Parathyroid adenoma (tissue), 2 donors: ENCODE measurements around the gene AGBL4.

Experiments used
- H2AFZ ChIP-seq: fragments of 300-600 bp; sonication (generic); one replicate; pipeline ENCODE4 v1.7.0; 2017; ENCODE audit warnings: antibody characterized with exemption, mild to moderate bottlenecking
- H3K27ac ChIP-seq: fragments of 300-600 bp; sonication (generic); one replicate; pipeline ENCODE4 v1.7.0; 2017
- H3K27me3 ChIP-seq: fragments of 300-600 bp; sonication (generic); one replicate; pipeline ENCODE4 v1.7.0; 2017; ENCODE audit warnings: low read length; ENCODE audit not compliant: control insufficient read depth, insufficient read depth
- H3K36me3 ChIP-seq: fragments of 300-600 bp; sonication (generic); one replicate; pipeline ENCODE4 v1.7.0; 2017; ENCODE audit warnings: low read length; ENCODE audit not compliant: control insufficient read depth, insufficient read depth
- H3K4me1 ChIP-seq: fragments of 300-600 bp; sonication (generic); one replicate; pipeline ENCODE4 v1.7.0; 2017; ENCODE audit warnings: control low read depth
- H3K4me2 ChIP-seq: fragments of 300-600 bp; sonication (generic); one replicate; pipeline ENCODE4 v1.7.0; 2017; ENCODE audit warnings: low read length
- H3K4me3 ChIP-seq: fragments of 300-600 bp; sonication (generic); one replicate; pipeline ENCODE4 v1.7.0; 2017; ENCODE audit warnings: low read depth, low read length
- H3K79me2 ChIP-seq: fragments of 300-600 bp; sonication (generic); one replicate; pipeline ENCODE4 v1.7.0; 2017; ENCODE audit warnings: control low read depth
- H3K9ac ChIP-seq: fragments of 300-600 bp; sonication (generic); one replicate; pipeline ENCODE4 v1.7.0; 2017; ENCODE audit warnings: mild to moderate bottlenecking
- H3K9me3 ChIP-seq: fragments of 300-600 bp; sonication (generic); one replicate; pipeline ENCODE4 v1.7.0; 2017; ENCODE audit warnings: low read length; ENCODE audit not compliant: control insufficient read depth
- TF ChIP-seq, protein P1 (sequence below): fragments of 300-600 bp; sonication (generic); IDR thresholded peaks from one replicate; pipeline ENCODE4 v1.7.0; 2017; ENCODE audit warnings: antibody characterized with exemption, mild to moderate bottlenecking
- donor health status: primary hyperparathyroidism.

AGBL4 gene

DNA sequence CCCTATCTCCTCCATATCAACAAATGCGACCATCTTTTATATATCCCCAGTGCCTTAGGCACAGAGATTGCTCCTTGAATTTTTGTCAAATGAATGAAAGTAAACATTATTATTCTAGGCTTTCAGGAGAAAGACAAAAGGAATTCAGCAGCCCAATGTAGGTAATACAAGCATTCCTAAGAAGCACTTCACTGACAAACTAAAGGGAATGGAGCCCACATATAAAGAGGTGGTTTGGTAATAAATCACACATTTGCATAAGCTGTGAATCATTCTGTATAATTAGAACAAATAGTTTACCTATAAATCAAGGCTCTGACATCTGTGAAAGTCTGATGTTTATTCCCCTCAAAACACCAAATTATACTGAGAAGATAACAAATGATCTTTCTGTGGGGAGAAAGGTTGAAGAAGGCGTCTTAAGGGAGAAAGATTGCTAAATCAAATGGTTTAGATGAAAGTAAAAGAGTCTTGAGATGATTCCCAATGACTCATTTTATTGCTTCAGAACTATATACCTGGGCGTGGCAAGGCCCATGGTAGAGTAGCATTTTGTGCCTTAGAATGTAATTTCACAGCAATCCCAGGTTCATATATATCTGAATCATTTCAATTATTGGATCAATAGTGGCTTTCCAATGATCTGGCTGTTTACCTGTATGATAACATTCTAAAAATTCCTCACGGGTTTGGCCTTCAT, 558.1 kb downstream of the AGBL4 start:
- H3K79me2 ChIP-seq: no peaks in the 10 kb centered on the region
- H3K36me3 ChIP-seq: no peaks in the 10 kb centered on the region
- no peaks in the 10 kb centered on the region for H3K9me3 ChIP-seq
- H2AFZ ChIP-seq: no peak overlapping the region
- no peak overlapping the region for H3K4me2 ChIP-seq
- no peaks in the 10 kb centered on the region for H3K4me1 ChIP-seq
- no peak overlapping the region for H3K27ac ChIP-seq
- TF ChIP-seq, protein P1, sequence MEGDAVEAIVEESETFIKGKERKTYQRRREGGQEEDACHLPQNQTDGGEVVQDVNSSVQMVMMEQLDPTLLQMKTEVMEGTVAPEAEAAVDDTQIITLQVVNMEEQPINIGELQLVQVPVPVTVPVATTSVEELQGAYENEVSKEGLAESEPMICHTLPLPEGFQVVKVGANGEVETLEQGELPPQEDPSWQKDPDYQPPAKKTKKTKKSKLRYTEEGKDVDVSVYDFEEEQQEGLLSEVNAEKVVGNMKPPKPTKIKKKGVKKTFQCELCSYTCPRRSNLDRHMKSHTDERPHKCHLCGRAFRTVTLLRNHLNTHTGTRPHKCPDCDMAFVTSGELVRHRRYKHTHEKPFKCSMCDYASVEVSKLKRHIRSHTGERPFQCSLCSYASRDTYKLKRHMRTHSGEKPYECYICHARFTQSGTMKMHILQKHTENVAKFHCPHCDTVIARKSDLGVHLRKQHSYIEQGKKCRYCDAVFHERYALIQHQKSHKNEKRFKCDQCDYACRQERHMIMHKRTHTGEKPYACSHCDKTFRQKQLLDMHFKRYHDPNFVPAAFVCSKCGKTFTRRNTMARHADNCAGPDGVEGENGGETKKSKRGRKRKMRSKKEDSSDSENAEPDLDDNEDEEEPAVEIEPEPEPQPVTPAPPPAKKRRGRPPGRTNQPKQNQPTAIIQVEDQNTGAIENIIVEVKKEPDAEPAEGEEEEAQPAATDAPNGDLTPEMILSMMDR: no peak
- no peak overlapping the region for H3K4me3 ChIP-seq
- H3K9ac ChIP-seq: no peak overlapping the region
- no peaks in the 10 kb centered on the region for H3K27me3 ChIP-seq

DNA sequence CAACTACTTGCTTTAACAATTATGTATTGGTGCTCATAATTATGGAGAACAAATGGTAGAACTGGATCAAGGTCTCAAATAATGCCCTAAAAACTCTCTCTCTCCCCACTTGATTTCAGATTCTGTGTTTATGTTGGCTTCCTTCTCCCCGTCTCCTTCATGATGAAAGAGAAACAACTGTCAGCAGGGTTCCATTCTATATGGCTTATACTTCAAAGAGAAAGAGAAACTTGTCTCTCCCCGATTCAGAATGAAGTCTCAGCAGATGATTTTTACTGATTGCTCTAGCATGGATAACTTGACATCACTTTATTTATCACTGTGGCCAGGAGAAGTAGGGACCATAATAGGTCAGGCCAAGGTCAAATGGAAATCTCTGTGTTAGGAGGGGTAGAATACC, 575.6 kb downstream of the AGBL4 start:
- Histone ChIP-seq H2AFZ (no peak overlapping the region), H3K27me3 (no peaks in the 10 kb centered on the region), H3K4me1 (no peaks in the 10 kb centered on the region), H3K79me2 (no peaks in the 10 kb centered on the region), H3K4me3 (no peak overlapping the region), H3K9me3 (no peaks in the 10 kb centered on the region), H3K36me3 (no peaks in the 10 kb centered on the region), H3K27ac (no peak overlapping the region), H3K9ac (no peak overlapping the region), H3K4me2 (no peak overlapping the region)
- TF ChIP-seq, protein P1: no peak

DNA sequence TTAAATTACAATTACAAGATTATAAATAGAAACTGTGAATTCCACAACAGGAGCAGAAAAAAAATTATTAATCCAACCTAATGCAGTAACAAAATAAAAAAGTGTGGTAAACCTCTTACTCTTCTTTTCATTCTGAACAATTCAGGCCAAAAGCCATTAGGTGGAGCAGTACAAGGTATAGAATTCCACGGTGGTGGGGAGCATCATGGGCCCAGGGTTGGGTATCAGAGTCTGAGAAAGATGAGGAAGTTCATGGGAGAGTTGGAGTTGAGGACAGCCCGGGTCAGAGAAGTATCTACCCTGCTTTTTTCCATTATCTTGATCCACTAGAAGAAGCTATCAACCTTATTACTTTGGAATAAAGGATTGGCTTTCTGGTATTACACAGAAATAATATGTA, 586.9 kb downstream of the AGBL4 start:
- Histone ChIP-seq H3K27me3 (no peaks in the 10 kb centered on the region), H3K27ac (no peak overlapping the region), H3K4me1 (no peaks in the 10 kb centered on the region), H3K79me2 (no peaks in the 10 kb centered on the region), H3K9me3 (no peaks in the 10 kb centered on the region), H3K36me3 (no peaks in the 10 kb centered on the region), H3K4me3 (no peak overlapping the region), H3K4me2 (no peak overlapping the region), H3K9ac (no peak overlapping the region), H2AFZ (no peak overlapping the region)
- TF ChIP-seq, protein P1: no peak

DNA sequence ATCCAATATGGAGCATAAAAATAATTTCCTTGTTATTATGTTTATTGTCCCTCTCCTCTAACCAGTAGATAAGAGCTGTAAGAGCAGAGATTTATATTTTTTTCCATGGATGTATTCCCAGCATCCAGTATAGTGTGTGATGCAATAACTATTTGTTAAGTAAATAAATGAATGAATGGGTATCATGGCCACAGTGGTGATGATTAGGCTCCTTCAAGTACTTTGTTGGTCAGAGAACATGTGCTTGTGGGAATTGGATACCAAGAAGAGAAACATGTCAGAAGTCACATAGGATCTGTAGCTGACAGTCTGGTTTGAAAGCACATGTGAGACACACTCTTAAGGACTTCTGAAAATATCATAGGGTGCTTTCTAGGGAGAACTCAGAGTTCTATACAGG, 588.5 kb downstream of the AGBL4 start:
- no peak overlapping the region for H3K9ac ChIP-seq
- H3K79me2 ChIP-seq: no peaks in the 10 kb centered on the region
- no peak overlapping the region for H3K27ac ChIP-seq
- H3K9me3 ChIP-seq: no peaks in the 10 kb centered on the region
- no peaks in the 10 kb centered on the region for H3K36me3 ChIP-seq
- TF ChIP-seq, protein P1: no peak
- H3K4me1 ChIP-seq: no peaks in the 10 kb centered on the region
- H3K4me2 ChIP-seq: no peak overlapping the region
- no peaks in the 10 kb centered on the region for H3K27me3 ChIP-seq
- H3K4me3 ChIP-seq: no peak overlapping the region
- H2AFZ ChIP-seq: no peak overlapping the region

DNA sequence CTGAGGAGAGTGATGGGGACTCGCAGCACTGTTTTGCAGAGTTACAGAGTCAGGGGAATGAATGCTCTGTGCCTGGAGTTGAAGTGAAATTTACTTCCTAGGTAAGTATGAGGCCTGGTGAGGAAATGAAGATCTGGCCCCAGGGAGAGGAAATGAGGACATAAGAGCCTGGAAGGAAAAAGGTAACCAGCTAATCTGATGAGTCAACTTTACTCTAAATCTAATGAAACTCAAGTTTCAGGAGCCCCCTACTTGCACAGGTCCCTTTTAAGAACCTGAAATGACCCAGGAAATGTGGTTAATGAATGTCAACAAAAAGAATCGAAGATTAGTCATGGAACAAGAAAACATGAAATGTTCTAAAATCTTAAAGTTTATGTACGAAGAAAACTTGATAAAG, 599.0 kb downstream of the AGBL4 start:
- no peaks in the 10 kb centered on the region for H3K79me2 ChIP-seq
- H3K4me1 ChIP-seq: no peaks in the 10 kb centered on the region
- no peaks in the 10 kb centered on the region for H3K9me3 ChIP-seq
- H3K4me3 ChIP-seq: no peak overlapping the region
- H3K9ac ChIP-seq: no peak overlapping the region
- no peaks in the 10 kb centered on the region for H3K36me3 ChIP-seq
- no peak overlapping the region for H3K27ac ChIP-seq
- TF ChIP-seq, protein P1: no peak
- no peak overlapping the region for H2AFZ ChIP-seq
- H3K27me3 ChIP-seq: no peaks in the 10 kb centered on the region
- H3K4me2 ChIP-seq: no peak overlapping the region
